ENCODE results near the gene DYNLRB1.

DNA sequence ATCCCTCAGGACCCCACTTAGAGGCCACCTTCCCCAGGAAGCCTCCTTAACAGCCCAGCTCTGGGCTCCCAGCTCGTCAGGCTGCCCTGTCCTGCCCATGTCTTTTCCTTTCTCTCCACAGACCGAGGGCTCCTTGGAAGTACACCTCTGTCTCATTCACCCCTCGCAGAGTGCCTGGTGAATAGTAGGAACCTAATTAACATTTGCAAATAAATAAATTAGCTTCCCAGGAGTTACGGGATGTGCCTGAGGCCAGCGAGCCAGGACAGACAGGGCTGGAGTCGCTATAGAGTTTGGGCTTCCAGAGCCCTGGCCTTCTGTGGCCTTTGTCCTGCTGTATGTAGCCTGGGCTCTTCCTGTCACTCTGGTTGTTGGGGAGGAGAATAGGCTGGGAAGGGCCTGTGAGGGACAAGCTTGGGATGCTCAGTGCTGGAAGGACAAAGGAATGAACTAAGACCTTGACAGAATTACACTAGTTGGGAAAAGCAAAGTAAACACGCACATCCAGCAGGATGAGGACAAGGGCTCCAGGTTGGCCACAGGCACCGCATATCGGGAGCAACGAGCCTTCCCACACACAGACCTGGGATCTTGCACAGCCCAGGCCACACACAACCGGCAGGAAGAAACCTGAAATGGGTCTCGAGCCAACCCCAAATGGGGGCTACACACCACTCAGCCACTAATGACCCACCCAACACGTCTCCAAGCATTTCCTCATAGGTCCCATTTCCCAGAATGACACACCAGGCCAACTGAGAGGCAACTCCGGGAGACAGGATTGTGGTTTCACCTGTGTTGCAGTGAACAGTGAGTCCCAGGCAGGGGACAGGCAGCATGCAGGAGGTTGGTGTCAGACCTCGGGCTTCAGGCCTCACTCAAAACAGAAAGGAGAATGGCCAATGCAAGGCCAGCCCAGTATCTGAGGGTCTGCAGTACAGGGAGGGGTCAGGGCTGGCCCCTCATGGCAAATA is 52.0 kb downstream of the DYNLRB1 start:
- TF ChIP-seq POLR2A (IDR thresholded peaks at IDR 0.05) = no peak
- TF ChIP-seq, protein P1, sequence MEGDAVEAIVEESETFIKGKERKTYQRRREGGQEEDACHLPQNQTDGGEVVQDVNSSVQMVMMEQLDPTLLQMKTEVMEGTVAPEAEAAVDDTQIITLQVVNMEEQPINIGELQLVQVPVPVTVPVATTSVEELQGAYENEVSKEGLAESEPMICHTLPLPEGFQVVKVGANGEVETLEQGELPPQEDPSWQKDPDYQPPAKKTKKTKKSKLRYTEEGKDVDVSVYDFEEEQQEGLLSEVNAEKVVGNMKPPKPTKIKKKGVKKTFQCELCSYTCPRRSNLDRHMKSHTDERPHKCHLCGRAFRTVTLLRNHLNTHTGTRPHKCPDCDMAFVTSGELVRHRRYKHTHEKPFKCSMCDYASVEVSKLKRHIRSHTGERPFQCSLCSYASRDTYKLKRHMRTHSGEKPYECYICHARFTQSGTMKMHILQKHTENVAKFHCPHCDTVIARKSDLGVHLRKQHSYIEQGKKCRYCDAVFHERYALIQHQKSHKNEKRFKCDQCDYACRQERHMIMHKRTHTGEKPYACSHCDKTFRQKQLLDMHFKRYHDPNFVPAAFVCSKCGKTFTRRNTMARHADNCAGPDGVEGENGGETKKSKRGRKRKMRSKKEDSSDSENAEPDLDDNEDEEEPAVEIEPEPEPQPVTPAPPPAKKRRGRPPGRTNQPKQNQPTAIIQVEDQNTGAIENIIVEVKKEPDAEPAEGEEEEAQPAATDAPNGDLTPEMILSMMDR (IDR thresholded peaks at IDR 0.05) = no peak

Data from thyroid gland (tissue), 4 donors.